Measurements from ENCODE around the gene FEN1. TPM values are rescaled to one million over a fixed set of nuclear protein-coding genes. Genes with fewer than 3 reads are reported as not detected.

The FEN1 gene
- total RNA-seq, 1 donor from 2014 or later: 31.3 TPM

GRCh38 chr11:61797263-61797944 lies 4.7 kb downstream of the FEN1 start:
- no peaks in the 10 kb centered on the region for H3K27me3 ChIP-seq (ENCODE audit: control insufficient read depth, insufficient read depth, low read length)
- peaks cover 2% of the 10 kb centered on the region for H3K36me3 ChIP-seq (ENCODE audit: control insufficient read depth, insufficient read depth, low read length)
- TF ChIP-seq, protein P1, sequence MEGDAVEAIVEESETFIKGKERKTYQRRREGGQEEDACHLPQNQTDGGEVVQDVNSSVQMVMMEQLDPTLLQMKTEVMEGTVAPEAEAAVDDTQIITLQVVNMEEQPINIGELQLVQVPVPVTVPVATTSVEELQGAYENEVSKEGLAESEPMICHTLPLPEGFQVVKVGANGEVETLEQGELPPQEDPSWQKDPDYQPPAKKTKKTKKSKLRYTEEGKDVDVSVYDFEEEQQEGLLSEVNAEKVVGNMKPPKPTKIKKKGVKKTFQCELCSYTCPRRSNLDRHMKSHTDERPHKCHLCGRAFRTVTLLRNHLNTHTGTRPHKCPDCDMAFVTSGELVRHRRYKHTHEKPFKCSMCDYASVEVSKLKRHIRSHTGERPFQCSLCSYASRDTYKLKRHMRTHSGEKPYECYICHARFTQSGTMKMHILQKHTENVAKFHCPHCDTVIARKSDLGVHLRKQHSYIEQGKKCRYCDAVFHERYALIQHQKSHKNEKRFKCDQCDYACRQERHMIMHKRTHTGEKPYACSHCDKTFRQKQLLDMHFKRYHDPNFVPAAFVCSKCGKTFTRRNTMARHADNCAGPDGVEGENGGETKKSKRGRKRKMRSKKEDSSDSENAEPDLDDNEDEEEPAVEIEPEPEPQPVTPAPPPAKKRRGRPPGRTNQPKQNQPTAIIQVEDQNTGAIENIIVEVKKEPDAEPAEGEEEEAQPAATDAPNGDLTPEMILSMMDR (IDR thresholded peaks at IDR 0.05; ENCODE audit: insufficient read depth, low read length, poor library complexity, severe bottlenecking): peak; percentile 72
- no peak overlapping the region for H3K4me3 ChIP-seq (ENCODE audit: low read depth, low read length)
- DNase-seq (ENCODE audit: low read depth): peak; percentile 43

GRCh38 chr11:61799665-61800284 lies 7.1 kb downstream of the FEN1 start:
- Histone ChIP-seq H3K27me3 (ENCODE audit: control insufficient read depth, insufficient read depth, low read length) (no peaks in the 10 kb centered on the region), H3K4me3 (ENCODE audit: low read depth, low read length) (no peak overlapping the region), H3K36me3 (ENCODE audit: control insufficient read depth, insufficient read depth, low read length) (peaks cover 4% of the 10 kb centered on the region)
- no peak for DNase-seq (ENCODE audit: low read depth)
- TF ChIP-seq, protein P1 (IDR thresholded peaks at IDR 0.05; ENCODE audit: insufficient read depth, low read length, poor library complexity, severe bottlenecking): no peak

- H3K27me3 ChIP-seq (ENCODE audit: control insufficient read depth, insufficient read depth, low read length): no peaks in the 10 kb centered on the region
- no peak for DNase-seq (ENCODE audit: low read depth)
- peaks cover 4% of the 10 kb centered on the region for H3K36me3 ChIP-seq (ENCODE audit: control insufficient read depth, insufficient read depth, low read length)
- no peak overlapping the region for H3K4me3 ChIP-seq (ENCODE audit: low read depth, low read length)
- TF ChIP-seq, protein P1 (IDR thresholded peaks at IDR 0.05; ENCODE audit: insufficient read depth, low read length, poor library complexity, severe bottlenecking): no peak
These were observed 7.9 kb downstream of the FEN1 start for GRCh38 chr11:61800331-61801281.

DNA sequence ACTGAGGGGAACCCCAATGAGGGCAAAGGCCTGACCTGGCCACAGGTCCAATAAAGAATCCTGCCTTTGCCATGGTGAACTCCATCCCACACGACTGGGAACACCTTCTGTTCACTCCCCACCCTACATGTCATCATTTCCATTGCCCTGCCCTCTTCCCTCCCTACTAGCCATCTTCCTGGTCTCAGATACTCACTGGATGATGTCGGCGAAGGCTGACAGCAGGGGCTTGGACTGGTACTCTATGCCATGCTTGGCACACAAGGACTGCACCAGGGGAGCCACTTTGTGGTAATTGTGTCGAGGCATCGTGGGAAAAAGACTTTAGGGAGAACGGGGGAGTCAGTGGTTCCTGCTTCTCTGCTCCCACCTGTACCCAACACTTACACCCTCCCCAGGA lies 9.9 kb downstream of the FEN1 start:
- TF ChIP-seq, protein P1 (IDR thresholded peaks at IDR 0.05; ENCODE audit: insufficient read depth, low read length, poor library complexity, severe bottlenecking): no peak
- no peak for DNase-seq (ENCODE audit: low read depth)
- H3K27me3 ChIP-seq (ENCODE audit: control insufficient read depth, insufficient read depth, low read length): no peaks in the 10 kb centered on the region
- peaks cover 4% of the 10 kb centered on the region for H3K36me3 ChIP-seq (ENCODE audit: control insufficient read depth, insufficient read depth, low read length)
- no peak overlapping the region for H3K4me3 ChIP-seq (ENCODE audit: low read depth, low read length)

DNA sequence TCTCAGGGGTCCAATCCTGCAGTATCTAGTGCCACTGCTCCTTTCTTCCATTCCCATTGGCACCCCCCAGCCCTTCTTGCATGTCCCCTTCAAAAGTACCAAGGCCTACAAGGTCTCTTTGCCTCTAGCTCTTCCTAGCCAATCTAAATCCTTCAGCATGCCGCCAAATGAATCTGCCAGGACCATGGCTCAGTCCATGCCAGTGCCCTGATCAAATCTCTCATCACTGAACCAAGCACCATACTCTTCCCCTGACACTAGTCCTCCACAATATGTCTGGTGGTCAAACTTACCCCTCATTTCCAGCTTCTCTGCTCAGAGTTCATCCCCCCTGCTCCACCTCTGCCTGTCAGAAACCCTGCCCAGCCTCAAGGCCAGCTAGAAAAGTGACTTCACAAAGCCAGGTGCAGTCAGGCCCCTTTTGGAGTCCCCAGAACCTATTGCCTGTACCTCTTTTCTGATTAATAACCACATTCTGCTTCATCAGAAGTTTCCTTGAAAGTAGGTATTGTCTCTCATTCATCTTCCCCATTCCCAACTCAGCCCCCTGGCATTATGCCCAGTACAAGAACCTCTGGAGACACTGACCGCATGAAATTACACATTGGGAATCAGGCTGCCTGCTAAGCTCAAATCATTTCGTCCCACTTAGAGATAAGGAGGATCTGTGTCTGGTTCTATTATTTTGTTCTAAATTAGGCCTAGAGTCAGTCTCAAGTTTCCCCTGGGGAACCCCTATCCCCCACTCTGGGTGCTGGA lies 11.4 kb downstream of the FEN1 start:
- DNase-seq (ENCODE audit: low read depth): no peak
- no peaks in the 10 kb centered on the region for H3K27me3 ChIP-seq (ENCODE audit: control insufficient read depth, insufficient read depth, low read length)
- TF ChIP-seq, protein P1 (IDR thresholded peaks at IDR 0.05; ENCODE audit: insufficient read depth, low read length, poor library complexity, severe bottlenecking): no peak
- peaks cover 4% of the 10 kb centered on the region for H3K36me3 ChIP-seq (ENCODE audit: control insufficient read depth, insufficient read depth, low read length)
- no peak overlapping the region for H3K4me3 ChIP-seq (ENCODE audit: low read depth, low read length)
